HK-2 (cell line): Measurements from ENCODE around the gene ABCA9.
"Not testable (repeated sequence)": the region's sequence is repeated elsewhere in the genome, so short reads cannot be mapped to it uniquely, and the experiment has no call there.

Source experiments
- DNase-seq: peaks from one replicate; pipeline ENCODE4 v3.0.0-alpha.2; 2018; ENCODE audit not compliant: unreplicated experiment

Gene ABCA9

GRCh38 chr17:68953340-68953997 is 107.3 kb downstream of the ABCA9 start:
- no peak for DNase-seq

- no peak for DNase-seq
These were observed 110.0 kb downstream of the ABCA9 start for GRCh38 chr17:68950725-68951124.

- not testable (repeated sequence) for DNase-seq
These were observed 112.9 kb downstream of the ABCA9 start for GRCh38 chr17:68947868-68948267.

GRCh38 chr17:68944435-68945035 is 116.2 kb downstream of the ABCA9 start:
- no peak for DNase-seq

- DNase-seq: not testable (repeated sequence)
These were observed 116.9 kb downstream of the ABCA9 start for GRCh38 chr17:68943812-68944182.

GRCh38 chr17:68943123-68943811 is 117.5 kb downstream of the ABCA9 start:
- DNase-seq: no peak

GRCh38 chr17:68942389-68942788 is 118.3 kb downstream of the ABCA9 start:
- no peak for DNase-seq

GRCh38 chr17:68941761-68942160 is 119.0 kb downstream of the ABCA9 start:
- DNase-seq: no peak

- DNase-seq: no peak
These were observed 121.5 kb downstream of the ABCA9 start for GRCh38 chr17:68939195-68939594.

- no peak for DNase-seq
These were observed 122.7 kb downstream of the ABCA9 start for GRCh38 chr17:68937890-68938514.

- no peak for DNase-seq
These were observed 133.2 kb downstream of the ABCA9 start for GRCh38 chr17:68927516-68927915.

GRCh38 chr17:68924793-68925720 is 135.7 kb downstream of the ABCA9 start:
- no peak for DNase-seq
